Adrenal gland (tissue), 5 donors: ENCODE data around the gene ATM.

ENCODE experiments used
- CTCF ChIP-seq, 6 experiments: fragments of 450-650 bp in 4 of 6; fragments of 200-600 bp in 2 of 6; sonication (generic) in 1 of 6; IDR thresholded peaks; 1 replicate in 5 of 6; 2 replicates in 1 of 6; pipeline versions ENCODE4 v1.5.1 to v1.8.0; 2016 to 2021; ENCODE audit warnings: antibody characterized with exemption in 6 of 6, mild to moderate bottlenecking in 2 of 6, moderate library complexity in 1 of 6
- POLR2A ChIP-seq, 2 donors: fragments of 450-650 bp; IDR thresholded peaks; one replicate each; pipeline ENCODE4 v1.6.1; 2017; ENCODE audit warnings: antibody characterized with exemption in 2 of 2, mild to moderate bottlenecking in 2 of 2, moderate library complexity in 1 of 2
- donor health status: DM: no; HTN: no; CAD: no.

- TF ChIP-seq CTCF (IDR thresholded peaks at IDR 0.05) (no peak), POLR2A (IDR thresholded peaks at IDR 0.05) (no peak)
Observed at GRCh38 chr11:108398439-108398838, 175.6 kb downstream of the ATM start.
